ENCODE data around the gene ATP11A.

GRCh38 chr13:112748947-112749735, 59.3 kb downstream of the ATP11A start:
- TF ChIP-seq POLR2A (IDR thresholded peaks at IDR 0.05; ENCODE audit: low read length) (no peak), GATA1 (IDR thresholded peaks at IDR 0.05; ENCODE audit: low read depth, low read length) (no peak)

All from erythroblast (primary cell).